Liver (tissue), 9 donors: ENCODE results near the gene CCT4. TPM values are rescaled to one million over a fixed set of nuclear protein-coding genes. Genes with fewer than 3 reads are reported as not detected.
"Not testable (repeated sequence)": the region's sequence is repeated elsewhere in the genome, so short reads cannot be mapped to it uniquely, and the experiment has no call there.

Experiments used
- DNase-seq: peaks from one replicate; pipeline ENCODE4 v3.0.0-alpha.2; 2017; ENCODE audit warnings: low spot score
- H3K27ac ChIP-seq, 2 donors: one replicate each; pipeline ENCODE4 v1.7.0; 2013; ENCODE audit warnings: inconsistent platforms in 2 of 2, low read length in 2 of 2, control low read depth in 1 of 2, low read depth in 1 of 2, mild to moderate bottlenecking in 1 of 2
- H3K27me3 ChIP-seq, 4 donors: one replicate each; pipeline versions ENCODE4 v1.6.1 to v1.7.0; 2013; ENCODE audit warnings: low read length in 3 of 4, inconsistent platforms in 1 of 4, mild to moderate bottlenecking in 1 of 4, moderate library complexity in 1 of 4; ENCODE audit not compliant: control insufficient read depth in 4 of 4, insufficient read depth in 4 of 4
- H3K36me3 ChIP-seq, 4 donors: one replicate each; pipeline versions ENCODE4 v1.6.1 to v1.7.0; 2013; ENCODE audit warnings: low read length in 3 of 4, mild to moderate bottlenecking in 3 of 4, low read depth in 1 of 4, moderate library complexity in 1 of 4; ENCODE audit not compliant: control insufficient read depth in 4 of 4, insufficient read depth in 3 of 4
- H3K4me1 ChIP-seq, 4 donors: one replicate each; pipeline versions ENCODE4 v1.6.1 to v1.7.0; 2013; ENCODE audit warnings: low read length in 3 of 4, mild to moderate bottlenecking in 3 of 4, moderate library complexity in 1 of 4; ENCODE audit not compliant: control insufficient read depth in 4 of 4, insufficient read depth in 4 of 4
- H3K4me3 ChIP-seq, 3 donors: one replicate each; pipeline versions ENCODE4 v1.6.1 to v1.7.0; 2013; ENCODE audit warnings: low read length in 3 of 3, control low read depth in 1 of 3, low read depth in 1 of 3, mild to moderate bottlenecking in 1 of 3
- H3K9ac ChIP-seq, 2 donors: one replicate each; pipeline ENCODE4 v1.7.0; 2013; ENCODE audit warnings: low read length in 2 of 2, mild to moderate bottlenecking in 2 of 2, moderate library complexity in 2 of 2, control low read depth in 1 of 2, low read depth in 1 of 2
- H3K9me3 ChIP-seq, 4 donors: one replicate each; pipeline versions ENCODE4 v1.6.1 to v1.7.0; 2013; ENCODE audit warnings: low read length in 3 of 4; ENCODE audit not compliant: control insufficient read depth in 4 of 4
- EGR1 ChIP-seq, 2 donors: IDR thresholded peaks; 2 replicates each; pipeline ENCODE4 v1.6.1; 2016 to 2018; ENCODE audit warnings: antibody characterized with exemption in 2 of 2, low read depth in 2 of 2
- FOXA1 ChIP-seq: IDR thresholded peaks from 2 replicates; pipeline ENCODE4 v1.6.1; 2016; ENCODE audit warnings: antibody characterized with exemption
- FOXA2 ChIP-seq: IDR thresholded peaks from 2 replicates; pipeline ENCODE4 v1.6.1; 2016; ENCODE audit warnings: antibody characterized with exemption
- GABPA ChIP-seq, 2 donors: IDR thresholded peaks in 1 of 2; conservative IDR thresholded peaks in 1 of 2; 2 replicates each; pipeline ENCODE4 v1.6.1; 2016; ENCODE audit warnings: antibody characterized with exemption in 2 of 2, mild to moderate bottlenecking in 1 of 2, moderate library complexity in 1 of 2
- HNF4A ChIP-seq, 2 donors: conservative IDR thresholded peaks; 2 replicates each; pipeline ENCODE4 v1.6.1; 2016; ENCODE audit warnings: antibody characterized with exemption in 2 of 2, mild to moderate bottlenecking in 2 of 2
- HNF4G ChIP-seq: IDR thresholded peaks from 2 replicates; pipeline ENCODE4 v1.6.1; 2016; ENCODE audit warnings: antibody characterized with exemption
- JUND ChIP-seq, 2 donors: IDR thresholded peaks; 2 replicates each; pipeline ENCODE4 v1.6.1; 2016; ENCODE audit warnings: antibody characterized with exemption in 2 of 2
- NR2F2 ChIP-seq: IDR thresholded peaks from 2 replicates; pipeline ENCODE4 v1.6.1; 2016; ENCODE audit warnings: antibody characterized with exemption
- RAD21 ChIP-seq, 2 donors: IDR thresholded peaks; 2 replicates each; pipeline ENCODE4 v1.6.1; 2016; ENCODE audit warnings: antibody characterized with exemption in 2 of 2, mild to moderate bottlenecking in 2 of 2
- RXRA ChIP-seq, 2 donors: IDR thresholded peaks; 2 replicates each; pipeline ENCODE4 v1.6.1; 2017 to 2018; ENCODE audit warnings: antibody characterized with exemption in 2 of 2, mild to moderate bottlenecking in 1 of 2
- SP1 ChIP-seq: IDR thresholded peaks from 2 replicates; pipeline ENCODE4 v1.6.1; 2018; ENCODE audit warnings: antibody characterized with exemption, mild to moderate bottlenecking
- TAF1 ChIP-seq: conservative IDR thresholded peaks from 2 replicates; pipeline ENCODE4 v1.6.1; 2016; ENCODE audit warnings: antibody characterized with exemption, mild to moderate bottlenecking
- YY1 ChIP-seq: IDR thresholded peaks from 2 replicates; pipeline ENCODE4 v1.6.1; 2016; ENCODE audit warnings: antibody characterized with exemption, mild to moderate bottlenecking
- WGBS: extraction: QIAGEN DNeasy Blood & Tissue Kit; methylation state at CpG from one replicate; pipeline ENCODE4 v1.1.7; 2013; 5-methylcytosine and 5-hydroxymethylcytosine counted together
- polyA plus RNA-seq, 2 donors: library from polyadenylated mRNA; stranded (reverse) in 1 of 2; unstranded in 1 of 2; fragments of 200-250 nt in 1 of 2; fragments of >200 nt in 1 of 2; fragmentation: Nextera tagmentation in 1 of 2; extraction: Ambion mirVana in 1 of 2; gene quantifications; one replicate each; pipeline versions ENCODE4 v1.2.1 to v1.2.3, GENCODE V29; 2013 to 2015
- total RNA-seq, 2 donors: library from RNA; depleted of rRNA; stranded (reverse); fragments of >200 nt; gene quantifications; one replicate each; pipeline ENCODE4 v1.2.3, GENCODE V29; 2014
- TF ChIP-seq, protein P1 (sequence below): fragments of 150-350 bp; IDR thresholded peaks from 2 replicates; pipeline ENCODE4 v1.5.1; 2017; ENCODE audit warnings: improper control_type of control experiment, low read depth, low read length; ENCODE audit not compliant: missing input control
- TF ChIP-seq, protein P2 (sequence below): IDR thresholded peaks from 2 replicates; pipeline ENCODE4 v1.6.1; 2016; ENCODE audit warnings: antibody characterized with exemption
- TF ChIP-seq, protein P3 (sequence below): IDR thresholded peaks from 2 replicates; pipeline ENCODE4 v1.6.1; 2016; ENCODE audit warnings: antibody characterized with exemption
- TF ChIP-seq, protein P4 (sequence below): IDR thresholded peaks from 2 replicates; pipeline ENCODE4 v1.6.1; 2016; ENCODE audit warnings: antibody characterized with exemption, mild to moderate bottlenecking
- TF ChIP-seq, protein P5 (sequence below): IDR thresholded peaks from 2 replicates; pipeline ENCODE4 v1.6.1; 2016; ENCODE audit warnings: antibody characterized with exemption
- donor health status: healthy.
- donor health status: healthy.
- donor health status: healthy.
- donor health status: healthy.
- donor health status: healthy.

CCT4 gene
- total and polyA plus RNA-seq, 4 donors = 35.7 to 65.2 (median 38.4) TPM

DNA sequence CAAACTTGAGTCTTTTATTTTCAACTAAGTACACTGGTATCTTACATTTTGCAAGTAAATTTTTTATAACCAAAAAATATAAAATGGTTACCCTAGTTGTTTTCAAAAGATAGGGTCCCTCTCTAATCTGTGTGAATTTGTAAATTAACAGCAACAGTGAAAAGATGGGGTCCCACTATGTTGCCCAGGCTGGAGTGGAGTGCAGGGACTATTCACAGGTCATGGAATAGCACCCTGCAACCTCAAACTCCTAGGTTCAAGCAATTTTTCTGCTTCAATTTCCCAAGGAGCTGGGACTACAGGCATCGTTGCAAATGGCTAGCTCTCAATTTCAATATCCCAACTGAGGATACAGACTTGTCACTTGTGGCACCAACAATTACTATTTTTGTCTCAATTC lies 12.1 kb downstream of the CCT4 start:
- no peaks in the 10 kb centered on the region for H3K4me1 ChIP-seq
- no peaks in the 10 kb centered on the region for H3K27me3 ChIP-seq
- no peak overlapping the region for H3K9ac ChIP-seq
- TF ChIP-seq FOXA1 = no peak
- no peak for TF ChIP-seq NR2F2
- TF ChIP-seq, protein P1, sequence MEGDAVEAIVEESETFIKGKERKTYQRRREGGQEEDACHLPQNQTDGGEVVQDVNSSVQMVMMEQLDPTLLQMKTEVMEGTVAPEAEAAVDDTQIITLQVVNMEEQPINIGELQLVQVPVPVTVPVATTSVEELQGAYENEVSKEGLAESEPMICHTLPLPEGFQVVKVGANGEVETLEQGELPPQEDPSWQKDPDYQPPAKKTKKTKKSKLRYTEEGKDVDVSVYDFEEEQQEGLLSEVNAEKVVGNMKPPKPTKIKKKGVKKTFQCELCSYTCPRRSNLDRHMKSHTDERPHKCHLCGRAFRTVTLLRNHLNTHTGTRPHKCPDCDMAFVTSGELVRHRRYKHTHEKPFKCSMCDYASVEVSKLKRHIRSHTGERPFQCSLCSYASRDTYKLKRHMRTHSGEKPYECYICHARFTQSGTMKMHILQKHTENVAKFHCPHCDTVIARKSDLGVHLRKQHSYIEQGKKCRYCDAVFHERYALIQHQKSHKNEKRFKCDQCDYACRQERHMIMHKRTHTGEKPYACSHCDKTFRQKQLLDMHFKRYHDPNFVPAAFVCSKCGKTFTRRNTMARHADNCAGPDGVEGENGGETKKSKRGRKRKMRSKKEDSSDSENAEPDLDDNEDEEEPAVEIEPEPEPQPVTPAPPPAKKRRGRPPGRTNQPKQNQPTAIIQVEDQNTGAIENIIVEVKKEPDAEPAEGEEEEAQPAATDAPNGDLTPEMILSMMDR = no peak
- no peak for TF ChIP-seq SP1
- no peak for TF ChIP-seq HNF4A (conservative IDR thresholded peaks at IDR 0.05)
- TF ChIP-seq RAD21 (IDR thresholded peaks at IDR 0.05) = no peak
- TF ChIP-seq FOXA2 = no peak
- TF ChIP-seq, protein P2, sequence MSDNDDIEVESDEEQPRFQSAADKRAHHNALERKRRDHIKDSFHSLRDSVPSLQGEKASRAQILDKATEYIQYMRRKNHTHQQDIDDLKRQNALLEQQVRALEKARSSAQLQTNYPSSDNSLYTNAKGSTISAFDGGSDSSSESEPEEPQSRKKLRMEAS = no peak
- no peak for TF ChIP-seq JUND (IDR thresholded peaks at IDR 0.05)
- TF ChIP-seq, protein P3, sequence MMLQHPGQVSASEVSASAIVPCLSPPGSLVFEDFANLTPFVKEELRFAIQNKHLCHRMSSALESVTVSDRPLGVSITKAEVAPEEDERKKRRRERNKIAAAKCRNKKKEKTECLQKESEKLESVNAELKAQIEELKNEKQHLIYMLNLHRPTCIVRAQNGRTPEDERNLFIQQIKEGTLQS = no peak
- TF ChIP-seq EGR1 (IDR thresholded peaks at IDR 0.05; ENCODE audit: low read depth in 2 of 2) = no peak
- no peak for TF ChIP-seq HNF4G
- H3K9me3 ChIP-seq = no peaks in the 10 kb centered on the region
- H3K4me3 ChIP-seq = no peak overlapping the region
- 89% methylated on average over 1 of the region's 1 CpG for WGBS
- peaks cover 17 to 85% (median 65%) of the 10 kb centered on the region in 4 donors for H3K36me3 ChIP-seq
- DNase-seq = no peak
- no peak overlapping the region for H3K27ac ChIP-seq

DNA sequence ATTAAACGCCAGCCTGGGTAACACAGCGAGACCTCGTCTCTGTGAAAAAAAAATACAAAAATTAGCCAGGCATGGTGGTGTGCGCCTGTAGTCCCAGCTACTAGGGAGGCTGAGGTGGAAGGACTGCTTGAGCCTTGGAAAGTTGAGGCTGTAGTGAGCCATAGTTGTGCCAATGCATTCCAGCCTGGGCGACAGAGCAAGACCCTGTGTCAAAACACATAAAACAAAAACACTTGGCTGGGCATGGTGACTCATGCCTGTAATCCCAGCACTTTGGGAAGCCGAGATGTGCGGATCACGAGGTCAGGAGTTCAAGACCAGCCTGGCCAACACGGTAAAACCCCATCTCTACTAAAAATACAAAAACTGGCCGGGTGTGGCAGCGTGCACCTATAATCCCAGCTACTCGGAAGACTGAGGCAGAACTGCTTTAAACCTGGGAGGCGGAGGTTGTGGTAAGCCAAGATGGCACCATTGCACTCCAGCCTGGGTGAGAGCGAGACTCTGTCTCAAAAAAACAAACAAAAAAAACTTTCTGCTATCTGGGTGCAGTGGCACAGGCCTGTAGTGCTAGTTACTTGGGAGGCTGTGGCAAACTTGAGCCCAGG lies 21.9 kb downstream of the CCT4 start:
- peaks cover 9 to 51% (median 29%) of the 10 kb centered on the region in 4 donors for H3K36me3 ChIP-seq
- not testable (repeated sequence) for DNase-seq, H3K27me3 ChIP-seq, H3K9ac ChIP-seq, H3K4me3 ChIP-seq, H3K9me3 ChIP-seq, H3K27ac ChIP-seq, H3K4me1 ChIP-seq
- WGBS = 98% methylated on average over 14 of the region's 14 CpGs

DNA sequence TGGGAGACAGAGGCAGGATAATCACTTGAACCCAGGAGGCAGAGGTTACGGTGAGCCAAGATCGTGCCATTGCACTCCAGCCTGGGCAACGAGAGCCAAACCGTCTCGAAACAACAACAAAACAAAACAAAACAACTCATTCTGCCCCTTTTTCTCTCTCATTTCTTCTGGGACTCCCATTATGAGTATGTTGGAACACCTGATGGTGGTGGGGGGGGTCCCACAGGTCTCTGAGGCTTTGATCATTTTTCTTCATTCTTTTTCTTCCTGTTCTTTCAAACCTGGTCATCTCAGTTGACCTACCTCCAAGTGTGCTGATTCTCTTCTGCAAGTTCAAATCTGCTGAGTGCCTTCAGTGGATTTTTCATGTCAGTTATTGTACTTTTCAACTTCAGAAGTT lies 26.4 kb downstream of the CCT4 start:
- 97% methylated on average over 5 of the region's 5 CpGs for WGBS
- H3K9me3 ChIP-seq = no peaks in the 10 kb centered on the region
- no peaks in the 10 kb centered on the region for H3K27me3 ChIP-seq
- peaks cover 5 to 14% (median 8%) of the 10 kb centered on the region in 4 donors for H3K36me3 ChIP-seq
- TF ChIP-seq NR2F2 = no peak
- no peak for TF ChIP-seq YY1
- no peak for TF ChIP-seq RAD21 (IDR thresholded peaks at IDR 0.05)
- TF ChIP-seq HNF4A (conservative IDR thresholded peaks at IDR 0.05) = no peak
- TF ChIP-seq, protein P2 = no peak
- TF ChIP-seq TAF1 = no peak
- TF ChIP-seq, protein P3 = no peak
- no peak for TF ChIP-seq FOXA2
- TF ChIP-seq, protein P4, sequence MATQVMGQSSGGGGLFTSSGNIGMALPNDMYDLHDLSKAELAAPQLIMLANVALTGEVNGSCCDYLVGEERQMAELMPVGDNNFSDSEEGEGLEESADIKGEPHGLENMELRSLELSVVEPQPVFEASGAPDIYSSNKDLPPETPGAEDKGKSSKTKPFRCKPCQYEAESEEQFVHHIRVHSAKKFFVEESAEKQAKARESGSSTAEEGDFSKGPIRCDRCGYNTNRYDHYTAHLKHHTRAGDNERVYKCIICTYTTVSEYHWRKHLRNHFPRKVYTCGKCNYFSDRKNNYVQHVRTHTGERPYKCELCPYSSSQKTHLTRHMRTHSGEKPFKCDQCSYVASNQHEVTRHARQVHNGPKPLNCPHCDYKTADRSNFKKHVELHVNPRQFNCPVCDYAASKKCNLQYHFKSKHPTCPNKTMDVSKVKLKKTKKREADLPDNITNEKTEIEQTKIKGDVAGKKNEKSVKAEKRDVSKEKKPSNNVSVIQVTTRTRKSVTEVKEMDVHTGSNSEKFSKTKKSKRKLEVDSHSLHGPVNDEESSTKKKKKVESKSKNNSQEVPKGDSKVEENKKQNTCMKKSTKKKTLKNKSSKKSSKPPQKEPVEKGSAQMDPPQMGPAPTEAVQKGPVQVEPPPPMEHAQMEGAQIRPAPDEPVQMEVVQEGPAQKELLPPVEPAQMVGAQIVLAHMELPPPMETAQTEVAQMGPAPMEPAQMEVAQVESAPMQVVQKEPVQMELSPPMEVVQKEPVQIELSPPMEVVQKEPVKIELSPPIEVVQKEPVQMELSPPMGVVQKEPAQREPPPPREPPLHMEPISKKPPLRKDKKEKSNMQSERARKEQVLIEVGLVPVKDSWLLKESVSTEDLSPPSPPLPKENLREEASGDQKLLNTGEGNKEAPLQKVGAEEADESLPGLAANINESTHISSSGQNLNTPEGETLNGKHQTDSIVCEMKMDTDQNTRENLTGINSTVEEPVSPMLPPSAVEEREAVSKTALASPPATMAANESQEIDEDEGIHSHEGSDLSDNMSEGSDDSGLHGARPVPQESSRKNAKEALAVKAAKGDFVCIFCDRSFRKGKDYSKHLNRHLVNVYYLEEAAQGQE = no peak
- TF ChIP-seq SP1 = no peak
- TF ChIP-seq, protein P5, sequence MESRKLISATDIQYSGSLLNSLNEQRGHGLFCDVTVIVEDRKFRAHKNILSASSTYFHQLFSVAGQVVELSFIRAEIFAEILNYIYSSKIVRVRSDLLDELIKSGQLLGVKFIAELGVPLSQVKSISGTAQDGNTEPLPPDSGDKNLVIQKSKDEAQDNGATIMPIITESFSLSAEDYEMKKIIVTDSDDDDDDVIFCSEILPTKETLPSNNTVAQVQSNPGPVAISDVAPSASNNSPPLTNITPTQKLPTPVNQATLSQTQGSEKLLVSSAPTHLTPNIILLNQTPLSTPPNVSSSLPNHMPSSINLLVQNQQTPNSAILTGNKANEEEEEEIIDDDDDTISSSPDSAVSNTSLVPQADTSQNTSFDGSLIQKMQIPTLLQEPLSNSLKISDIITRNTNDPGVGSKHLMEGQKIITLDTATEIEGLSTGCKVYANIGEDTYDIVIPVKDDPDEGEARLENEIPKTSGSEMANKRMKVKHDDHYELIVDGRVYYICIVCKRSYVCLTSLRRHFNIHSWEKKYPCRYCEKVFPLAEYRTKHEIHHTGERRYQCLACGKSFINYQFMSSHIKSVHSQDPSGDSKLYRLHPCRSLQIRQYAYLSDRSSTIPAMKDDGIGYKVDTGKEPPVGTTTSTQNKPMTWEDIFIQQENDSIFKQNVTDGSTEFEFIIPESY = no peak
- no peak for TF ChIP-seq EGR1 (IDR thresholded peaks at IDR 0.05; ENCODE audit: low read depth in 2 of 2)
- no peak for TF ChIP-seq RXRA (IDR thresholded peaks at IDR 0.05)
- no peak for TF ChIP-seq GABPA (IDR thresholded peaks at IDR 0.05 in 1 of 2, conservative IDR thresholded peaks at IDR 0.05 in 1 of 2)
- H3K4me1 ChIP-seq = no peaks in the 10 kb centered on the region
- H3K9ac ChIP-seq = no peak overlapping the region
- H3K4me3 ChIP-seq = no peak overlapping the region
- H3K27ac ChIP-seq = no peak overlapping the region
- no peak for DNase-seq
